Stimulated activated naive CD4-positive, alpha-beta T cell (primary cell): ENCODE results near the gene INTS6.

Experiments used
- DNase-seq, 6 experiments: peaks; one replicate each; lab custom pipeline; 2025; lab: John Stamatoyannopoulos, UW

INTS6 gene

DNA sequence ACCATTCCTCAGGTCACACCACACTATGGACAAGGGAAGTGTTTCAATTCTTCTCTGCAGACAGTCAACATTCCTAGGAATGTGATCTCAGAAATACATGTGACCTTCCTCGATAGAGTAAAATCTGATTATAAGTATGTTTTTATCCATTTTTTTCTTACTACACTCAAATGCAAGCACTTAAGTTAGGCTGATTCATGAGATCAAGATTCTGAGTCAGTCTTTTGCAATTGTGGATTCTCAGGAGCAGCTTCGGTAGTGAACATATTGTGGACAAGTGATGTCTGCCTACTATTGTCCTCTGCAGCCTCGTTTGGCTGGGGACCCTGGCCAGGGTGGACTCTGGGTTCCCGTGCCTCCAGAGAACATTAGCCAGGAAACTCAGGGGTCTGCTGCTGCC, 110.1 kb downstream of the INTS6 start:
- no peak for DNase-seq

DNA sequence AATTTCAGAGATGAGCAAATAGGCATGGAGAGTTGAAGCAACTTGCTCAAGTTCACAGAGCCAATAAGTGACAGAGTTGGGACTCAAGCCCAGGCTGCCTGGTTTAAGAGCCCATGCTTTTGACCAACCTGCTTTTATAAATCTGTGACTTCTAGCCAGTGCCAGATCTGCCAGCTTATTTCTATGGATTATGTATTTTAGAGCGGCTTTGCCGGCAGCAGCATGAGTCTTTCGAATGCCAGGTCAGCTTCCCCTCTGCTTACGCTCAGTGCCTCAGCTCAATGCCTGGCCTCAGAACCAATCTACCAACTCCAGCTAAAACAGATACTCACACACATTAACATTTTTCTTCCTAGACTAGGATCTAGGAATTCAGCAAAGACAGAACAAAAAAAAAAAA, 111.0 kb downstream of the INTS6 start:
- DNase-seq: no peak

DNA sequence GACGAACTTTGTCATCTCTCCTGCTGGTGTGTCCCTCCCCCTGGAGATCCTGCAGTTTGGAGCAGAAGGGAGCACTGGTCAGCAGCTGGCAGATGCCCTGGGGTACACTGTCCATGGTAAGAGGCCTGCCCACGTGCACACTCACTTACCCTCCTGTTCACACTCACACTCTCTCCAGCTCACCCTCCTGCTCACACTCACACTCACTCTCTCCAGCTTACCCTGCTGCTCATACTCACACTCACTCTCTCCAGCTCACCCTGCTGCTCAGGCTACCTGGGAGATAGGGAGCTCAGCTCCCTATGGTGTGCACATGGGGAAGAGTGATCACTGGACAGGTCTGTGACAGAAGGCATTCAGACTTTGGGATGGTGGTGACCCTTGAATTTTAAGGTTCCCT, 111.6 kb downstream of the INTS6 start:
- no peak for DNase-seq

DNA sequence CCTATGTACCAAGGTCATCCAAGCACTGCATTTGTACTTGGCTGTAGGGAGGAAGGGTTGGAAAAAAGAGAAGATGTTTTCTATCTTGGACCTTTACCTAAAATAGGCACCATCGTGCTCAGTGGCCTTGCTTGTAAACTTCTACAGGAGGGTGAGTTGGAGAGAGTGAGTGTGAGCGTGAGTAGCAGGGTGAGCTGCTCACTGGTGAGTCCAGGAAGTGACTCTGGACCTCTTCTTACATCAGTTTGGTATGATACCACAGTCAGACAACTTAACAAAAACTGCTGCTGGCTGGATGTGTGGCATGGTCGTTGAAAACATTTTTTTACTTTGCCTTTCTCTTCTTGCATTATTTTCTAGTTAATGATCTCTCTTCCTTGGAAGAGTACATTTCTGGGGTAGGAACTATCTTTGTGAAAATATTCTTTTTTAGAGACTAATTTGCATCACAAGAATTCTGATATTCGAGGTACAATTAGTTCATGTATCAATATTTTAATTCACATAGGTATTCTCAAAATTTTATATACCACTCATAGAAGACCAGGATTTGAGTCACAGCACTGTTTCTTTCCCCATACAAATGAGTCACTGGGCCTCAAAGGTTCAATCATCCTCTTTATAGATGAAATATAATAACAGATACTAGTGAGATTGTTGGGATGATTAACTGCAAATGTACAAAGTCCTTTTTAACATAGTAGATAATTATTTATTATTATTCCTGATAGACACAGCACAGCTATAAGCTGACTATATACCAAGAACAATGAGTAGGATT, 112.7 kb downstream of the INTS6 start:
- no peak for DNase-seq

DNA sequence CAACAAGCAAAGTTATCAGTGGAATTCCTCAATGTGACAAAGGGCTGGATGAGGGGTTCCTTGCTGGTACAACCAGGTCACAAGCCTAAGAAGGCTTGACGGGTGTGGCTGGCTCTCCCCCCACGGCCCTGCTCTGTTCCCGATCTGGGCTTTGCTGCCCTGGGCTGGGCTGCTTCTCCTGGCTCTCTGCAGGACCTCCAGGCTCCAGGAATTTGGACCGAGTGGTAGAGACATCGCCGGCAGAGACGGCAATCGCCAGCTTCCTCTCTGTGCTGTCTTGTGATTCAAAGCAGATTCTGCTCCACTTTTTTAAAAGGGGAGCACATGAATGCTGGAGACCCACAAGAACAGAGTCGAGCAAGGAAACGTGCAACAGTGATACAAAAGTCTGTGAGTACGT, 113.5 kb downstream of the INTS6 start, which contains the start of gene SERPINE3:
SERPINE3 (plus strand) TSS at position 338 of the 400 bp plus-strand sequence. CDS start 1,401 bp downstream, outside the sequence.
- DNase-seq: no peak

DNA sequence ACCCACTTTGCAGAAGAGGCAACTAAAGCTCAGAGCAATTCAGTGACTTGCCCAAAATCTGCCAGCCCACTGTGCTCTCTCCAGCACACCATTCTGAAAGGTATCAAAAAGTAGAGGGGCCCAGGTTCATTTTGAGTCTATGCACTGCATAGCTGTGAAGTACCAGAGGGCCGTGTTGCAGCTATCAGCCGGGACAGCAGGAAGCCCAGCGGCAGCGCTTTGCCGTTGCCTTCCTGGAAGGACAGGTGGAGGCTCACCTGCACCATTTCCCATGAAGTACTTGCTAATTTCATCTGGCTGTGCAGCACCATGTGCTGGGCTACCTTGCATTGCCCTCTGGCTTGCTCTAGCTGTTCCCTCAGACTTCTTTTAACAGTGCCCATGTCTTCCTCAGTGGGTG, 116.1 kb downstream of the INTS6 start:
- DNase-seq: no peak

DNA sequence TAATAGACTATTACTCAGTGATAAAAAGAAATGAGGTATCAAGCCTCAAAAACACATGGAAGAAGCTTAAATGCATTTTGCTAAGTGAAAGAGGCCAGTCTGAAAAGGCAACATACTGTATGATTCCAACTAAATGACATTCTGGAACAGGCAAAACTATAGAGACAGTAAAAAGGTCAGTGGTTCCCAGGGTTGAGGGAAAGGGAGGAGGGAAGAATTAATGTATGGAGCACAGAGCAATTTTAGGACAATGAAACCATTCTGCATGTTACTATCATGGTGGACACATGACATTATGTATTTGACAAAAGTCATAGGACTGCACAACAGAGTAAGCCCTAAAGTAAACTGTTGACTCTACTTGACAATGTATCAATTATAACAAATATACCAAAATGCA, 119.0 kb downstream of the INTS6 start:
- no peak for DNase-seq

DNA sequence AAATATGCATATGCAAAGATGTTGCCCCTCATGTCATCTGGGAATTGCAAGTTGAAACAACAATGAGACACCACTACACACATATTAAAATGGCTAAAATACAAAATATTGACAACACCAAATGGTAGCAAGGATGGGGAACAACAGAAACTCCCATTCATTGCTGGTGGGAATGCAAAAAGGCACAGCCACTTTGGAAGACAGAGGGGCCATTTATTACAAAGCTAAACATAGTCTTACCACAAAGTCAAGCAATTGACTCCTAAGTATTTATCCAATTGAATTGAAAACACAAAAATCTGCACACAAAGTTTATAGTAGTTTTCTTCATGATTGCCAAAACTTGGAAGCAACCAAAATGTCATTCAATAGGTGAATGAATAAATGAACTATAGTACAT, 119.4 kb downstream of the INTS6 start:
- no peak for DNase-seq

DNA sequence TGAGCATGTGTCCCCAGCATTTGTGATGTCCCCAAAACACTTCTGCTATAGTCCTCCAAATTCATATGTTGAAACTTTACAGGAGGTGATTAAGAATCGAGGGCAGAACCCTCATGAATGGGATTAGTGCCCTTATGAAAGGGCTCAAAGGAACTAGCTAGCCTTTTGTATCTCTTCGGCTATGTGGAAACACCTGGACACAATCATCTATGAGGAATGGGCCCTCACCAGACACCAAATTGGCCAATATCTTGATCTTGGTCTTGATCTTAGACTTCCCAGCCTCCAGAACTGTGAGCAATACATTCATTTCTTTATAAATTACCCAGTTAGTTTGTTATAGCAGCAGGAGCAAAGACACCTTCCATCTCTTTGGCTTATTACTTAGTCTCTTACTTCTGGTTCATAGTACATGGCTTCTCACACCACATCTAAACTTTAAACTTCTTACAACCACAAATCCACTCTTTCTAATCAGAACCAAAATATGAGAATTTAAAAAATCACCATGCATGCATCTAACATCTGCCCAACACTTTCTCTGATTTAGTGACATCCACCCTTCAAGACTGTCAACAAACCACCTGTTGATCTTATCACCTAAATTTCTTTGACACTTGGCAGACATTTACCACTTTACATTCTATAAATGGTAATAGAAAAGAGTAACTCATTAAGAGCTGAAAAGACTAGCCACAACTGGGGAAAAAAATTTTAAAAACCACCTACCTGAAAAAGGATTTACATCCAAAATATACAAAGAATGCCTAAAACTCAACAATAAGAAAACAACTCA, 120.1 kb downstream of the INTS6 start:
- no peak for DNase-seq

DNA sequence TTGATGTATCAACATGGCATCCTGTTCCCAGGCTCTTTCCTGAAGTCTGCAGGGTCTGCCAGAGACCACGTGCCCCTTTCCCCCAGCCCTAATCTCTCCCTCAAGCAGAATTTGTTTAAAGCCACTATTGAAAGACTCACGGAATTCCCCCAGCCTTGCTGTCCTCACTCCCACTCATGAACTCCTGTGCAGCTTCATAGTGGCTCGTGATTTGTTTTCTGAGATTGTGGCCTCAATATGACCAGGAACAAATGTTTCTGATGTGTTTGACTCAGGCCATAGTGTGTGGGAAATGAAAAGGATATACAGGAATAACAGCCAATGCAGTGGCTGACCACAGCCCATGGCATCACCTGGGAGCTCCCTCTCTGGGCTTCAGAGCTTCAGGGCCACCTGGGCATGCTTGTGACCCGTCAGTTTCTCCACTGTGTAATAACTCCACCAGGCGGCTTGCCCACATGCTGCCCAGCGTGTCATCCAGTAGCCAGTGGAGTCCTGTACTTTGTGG, 121.4 kb downstream of the INTS6 start:
- DNase-seq: no peak

DNA sequence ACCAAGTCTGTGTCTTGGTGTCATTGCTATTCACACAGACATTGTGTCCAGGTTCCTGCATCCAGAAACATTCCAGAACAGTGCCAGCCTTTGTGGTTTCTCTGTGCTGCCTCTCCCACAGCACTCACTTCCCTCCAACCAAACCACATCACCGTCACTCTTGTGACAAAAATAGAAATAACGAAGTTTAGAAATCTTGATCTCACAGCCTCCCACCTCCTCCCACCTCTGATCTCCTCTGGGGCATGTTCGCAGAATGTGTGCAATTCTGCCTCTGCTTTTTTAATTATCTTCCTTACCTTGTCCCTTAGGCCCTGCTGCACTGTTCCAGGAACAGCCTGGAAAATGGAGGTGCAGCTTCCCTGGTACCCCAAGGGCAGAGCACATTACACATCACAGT, 122.0 kb downstream of the INTS6 start:
- DNase-seq: no peak

DNA sequence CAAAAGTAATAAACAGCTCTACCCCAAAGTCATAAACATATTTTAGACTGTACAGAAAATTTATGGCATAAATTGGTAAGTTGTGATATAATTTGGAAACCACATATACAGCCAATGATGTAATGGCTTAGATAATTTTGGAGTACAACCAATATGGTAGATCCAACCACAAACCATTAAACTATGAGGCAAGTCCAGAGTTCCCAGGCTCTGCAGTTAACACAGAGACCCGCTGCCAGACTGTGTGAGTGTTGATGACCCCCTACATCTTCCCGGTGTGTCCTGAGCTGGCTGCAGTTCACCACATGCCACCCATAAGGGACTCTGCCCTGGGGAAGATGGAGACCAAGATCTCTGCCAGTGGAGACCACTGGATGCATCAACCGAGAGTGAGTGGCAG, 123.2 kb downstream of the INTS6 start:
- DNase-seq: no peak

DNA sequence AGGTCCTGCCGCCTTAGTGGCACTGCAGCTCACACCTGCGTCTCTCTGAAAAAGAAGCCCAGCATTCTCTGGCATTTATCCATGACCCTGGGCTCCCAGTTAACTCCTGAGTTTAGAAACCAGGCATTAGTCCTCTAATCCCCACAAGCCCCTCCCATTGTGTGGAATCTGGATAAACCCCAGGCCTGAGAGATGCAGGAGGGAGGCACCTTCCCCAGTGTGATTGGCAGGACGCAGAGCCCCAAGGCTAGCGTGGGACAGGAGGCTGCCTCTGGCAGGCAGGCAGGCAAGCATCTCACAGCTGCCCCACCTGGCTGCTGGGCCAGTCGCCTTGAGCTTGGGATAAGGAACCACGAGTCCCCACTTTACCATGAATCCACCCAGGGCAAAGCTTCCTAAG, 124.3 kb downstream of the INTS6 start:
- no peak for DNase-seq

DNA sequence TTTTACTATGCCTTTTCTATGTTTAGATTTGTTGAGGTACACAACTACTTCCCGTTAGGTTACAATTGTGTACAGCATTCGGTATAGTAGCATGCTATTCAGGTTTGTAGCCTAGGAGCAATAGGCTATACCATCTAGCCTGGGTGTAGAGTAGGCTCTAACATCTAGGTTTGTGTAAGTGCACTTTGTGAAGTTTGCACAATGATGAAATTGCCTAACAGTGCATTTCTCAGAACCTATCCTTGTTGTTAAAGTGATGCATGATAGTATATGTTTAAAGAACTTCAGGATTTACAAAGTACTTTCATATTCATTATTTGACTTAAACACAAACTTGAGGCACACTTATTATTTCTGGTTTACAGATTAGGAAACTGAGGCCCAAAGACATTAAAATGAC, 124.9 kb downstream of the INTS6 start:
- no peak for DNase-seq

DNA sequence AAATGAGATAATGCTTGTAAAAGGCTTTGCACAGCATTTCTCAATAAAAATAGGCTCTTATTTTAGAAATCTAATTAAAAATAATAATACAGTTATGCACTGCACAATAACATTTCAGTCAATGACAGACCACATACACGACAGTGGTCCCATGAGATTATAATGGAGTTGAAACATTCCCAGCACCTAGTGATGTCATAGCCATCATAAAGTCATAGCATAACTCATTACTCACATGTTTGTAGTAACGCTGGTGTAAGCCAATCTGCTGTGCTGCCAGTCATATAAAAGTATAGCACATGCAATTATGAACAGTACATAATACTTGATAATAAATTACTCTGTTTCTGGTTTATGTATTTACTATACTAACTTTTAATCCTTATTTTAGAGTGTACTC, 126.1 kb downstream of the INTS6 start:
- DNase-seq: no peak

DNA sequence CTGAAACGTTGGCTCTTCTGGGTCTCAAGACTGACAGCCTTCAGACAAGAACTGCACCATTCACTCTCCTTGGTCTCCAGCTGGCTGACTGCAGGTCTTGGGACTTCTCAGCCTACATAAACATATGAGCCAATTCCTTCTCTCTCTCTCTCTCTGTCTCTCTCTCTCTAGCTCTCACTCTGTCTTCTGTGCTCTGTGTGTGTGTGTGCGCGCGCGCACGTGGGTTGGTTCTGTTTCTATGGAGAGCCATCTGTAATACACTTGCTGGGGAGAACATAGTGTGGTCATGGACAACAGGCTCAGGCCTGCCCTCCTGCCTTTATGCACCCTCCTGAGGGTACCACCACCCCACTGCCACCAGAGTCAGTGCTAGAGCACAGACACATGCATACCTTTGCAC, 127.0 kb downstream of the INTS6 start:
- no peak for DNase-seq

DNA sequence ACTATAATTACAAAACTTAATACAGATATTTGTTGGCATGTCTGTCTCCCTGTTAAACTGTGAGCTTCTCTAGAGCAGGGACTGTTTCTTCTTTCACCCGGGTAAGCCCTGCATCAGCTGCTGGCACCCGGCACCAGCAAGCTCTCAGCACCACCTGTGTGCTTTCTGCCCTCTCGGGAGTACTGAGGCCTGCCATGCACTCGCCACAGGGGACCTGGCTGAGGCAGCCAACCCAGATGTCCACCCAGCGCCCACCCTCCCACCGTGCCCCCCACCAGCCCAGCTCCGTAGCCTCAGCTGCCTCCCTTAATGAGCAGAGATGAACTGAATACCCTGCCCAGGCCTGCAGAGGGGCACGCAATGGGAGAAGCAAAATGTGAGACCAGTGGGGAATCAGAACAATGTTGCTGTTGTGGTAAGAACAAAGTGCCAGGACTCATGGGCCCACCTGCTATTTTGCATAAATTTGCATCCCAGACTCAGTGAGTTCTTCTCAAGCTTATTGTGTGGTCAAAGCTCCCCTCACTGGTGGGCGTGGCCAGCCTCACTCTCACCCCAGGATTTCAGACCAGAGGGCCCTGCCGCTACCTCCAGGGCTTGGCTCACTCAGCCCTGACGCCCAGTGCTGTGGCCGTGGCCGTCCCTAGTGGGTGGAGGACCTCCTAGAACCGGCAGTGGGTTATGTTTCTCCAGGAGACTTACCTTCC, 128.0 kb downstream of the INTS6 start:
- DNase-seq: no peak

DNA sequence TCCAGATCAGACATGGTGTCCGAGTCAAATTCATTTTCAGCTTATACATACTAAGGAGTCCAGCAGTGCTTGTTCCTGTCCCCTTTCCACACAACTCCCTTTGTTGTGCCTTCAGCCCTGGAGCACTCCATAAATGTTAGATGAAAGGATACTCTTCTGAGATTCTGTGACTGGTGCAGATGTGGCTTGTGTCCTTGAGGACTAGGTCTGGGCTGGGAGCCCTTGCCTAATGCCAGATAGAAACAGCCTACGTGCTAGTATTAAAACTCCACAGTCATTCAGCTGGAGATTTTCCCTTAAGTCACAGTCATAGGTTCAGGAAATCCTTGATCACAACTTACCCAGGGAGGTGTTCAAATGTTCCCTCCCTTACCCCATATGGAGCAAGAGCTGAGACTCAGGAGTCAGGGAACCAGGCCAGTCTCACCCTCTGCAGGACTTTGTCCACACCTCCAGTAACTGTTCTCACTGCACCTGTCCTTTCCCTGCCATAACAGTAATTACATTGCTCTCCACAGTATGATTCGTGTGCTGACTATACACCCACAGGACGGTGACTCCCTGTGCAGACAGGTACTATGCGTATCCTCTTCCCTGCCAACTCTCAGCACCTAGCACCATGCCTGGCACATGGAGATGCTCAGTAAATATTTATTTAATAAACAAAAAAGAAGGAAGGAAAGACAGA, 128.9 kb downstream of the INTS6 start:
- DNase-seq: no peak

DNA sequence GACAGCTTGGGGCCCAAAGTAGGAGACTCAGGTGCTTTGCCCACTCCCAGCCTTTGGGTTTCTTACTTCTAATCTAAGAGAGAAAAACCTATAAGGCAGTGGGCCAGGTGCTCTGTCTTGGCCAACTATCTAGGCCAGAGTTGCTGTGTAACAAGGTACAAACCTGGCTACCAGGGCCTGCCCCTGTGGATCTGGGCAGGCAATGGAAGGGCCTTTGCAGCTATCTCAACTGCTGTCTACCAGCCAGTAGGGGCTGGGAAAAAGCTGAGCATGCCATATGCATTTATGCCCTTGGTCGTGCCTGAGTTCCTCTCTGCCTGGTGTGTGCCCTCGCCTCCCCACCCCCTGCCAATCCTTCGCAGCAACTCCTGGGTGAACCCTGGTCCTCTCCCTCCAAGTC, 130.0 kb downstream of the INTS6 start:
- DNase-seq: no peak

DNA sequence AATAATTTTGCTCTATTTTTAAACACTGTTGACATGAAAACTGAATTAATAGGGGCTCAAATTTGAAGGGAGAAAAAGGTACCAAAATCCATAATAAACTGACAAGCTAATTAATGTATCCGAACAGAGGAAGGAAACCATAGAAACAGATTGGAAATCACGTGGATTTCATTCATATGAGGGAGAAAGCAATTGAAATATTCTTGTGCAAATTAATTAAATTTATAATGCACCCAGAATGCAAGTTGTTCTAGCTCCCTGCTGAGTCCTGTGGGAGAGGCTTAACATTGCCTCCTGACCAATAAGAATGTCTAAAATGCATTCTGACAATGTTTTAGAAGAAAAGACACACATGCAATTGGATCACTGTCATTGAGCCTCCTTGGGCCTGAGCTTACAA, 131.0 kb downstream of the INTS6 start:
- no peak for DNase-seq

DNA sequence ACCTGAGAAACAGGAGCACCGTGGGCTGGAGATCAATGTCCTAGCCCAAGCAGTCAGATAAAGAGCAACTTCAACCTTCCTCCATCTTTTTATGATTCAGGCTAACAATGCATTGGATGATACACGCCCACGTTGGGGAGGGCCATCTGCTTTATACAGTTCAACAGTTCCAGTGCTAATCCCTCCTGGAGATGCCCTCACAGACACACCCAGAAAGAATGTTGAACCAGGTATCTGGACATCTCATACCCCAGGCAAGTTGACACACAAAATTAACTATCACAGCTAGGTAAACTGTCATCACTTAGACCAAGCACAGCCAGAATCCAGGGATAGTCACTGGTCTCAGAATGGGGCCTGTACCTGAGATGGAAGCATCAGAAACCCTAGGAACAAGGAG, 134.0 kb downstream of the INTS6 start:
- DNase-seq: no peak

DNA sequence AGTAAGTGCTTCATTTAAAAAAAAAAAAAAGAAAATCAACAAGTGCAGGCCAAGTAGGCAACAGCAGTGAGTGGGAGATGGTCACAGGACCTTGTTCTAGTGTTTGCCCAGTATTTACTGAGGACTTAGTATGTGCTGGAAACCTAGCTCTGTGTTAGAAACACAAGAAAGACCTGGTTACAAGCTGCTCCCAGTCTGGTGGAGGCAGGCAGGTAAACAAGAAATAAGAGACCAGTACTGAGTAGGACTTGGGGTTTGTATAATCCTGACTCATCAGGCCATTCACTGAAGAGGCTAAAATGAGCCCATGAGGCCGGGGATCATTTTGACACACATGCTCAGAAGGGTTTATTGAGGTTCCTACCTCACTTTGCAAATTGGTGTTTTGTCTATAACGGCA, 134.8 kb downstream of the INTS6 start:
- DNase-seq: no peak
